ENCODE measurements around the gene GAL. TPM values are rescaled to one million over a fixed set of nuclear protein-coding genes. Genes with fewer than 3 reads are reported as not detected.

Gene GAL
- total and polyA plus RNA-seq, 4 donors, result 1.2 to 9.1 (median 5.8) TPM

DNA sequence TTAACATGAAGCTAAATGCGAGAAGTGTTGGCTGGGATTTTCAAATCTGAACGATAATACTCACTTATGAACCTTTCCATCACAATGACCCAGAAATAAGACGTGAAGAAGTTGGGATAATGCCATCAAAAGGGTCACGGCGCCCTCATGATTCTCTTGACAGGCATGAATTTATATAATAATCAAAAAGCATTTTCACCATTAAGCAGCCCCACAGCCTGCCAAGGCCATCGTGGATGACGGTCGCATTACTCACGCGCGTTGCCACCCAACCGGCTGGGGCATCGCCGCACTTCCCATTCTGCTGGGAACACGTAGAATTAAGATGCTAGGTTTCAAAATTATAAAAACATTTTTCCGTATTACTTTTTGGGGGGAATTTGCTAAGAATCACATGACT lies 18.9 kb upstream of the GAL start:
- H3K27ac ChIP-seq (ENCODE audit: low read depth, low read length), result no peak overlapping the region
- H3K4me1 ChIP-seq (ENCODE audit: control insufficient read depth, insufficient read depth, low read length), result peaks cover 5% of the 10 kb centered on the region
- no peaks in the 10 kb centered on the region for H3K27me3 ChIP-seq (ENCODE audit: control insufficient read depth, insufficient read depth, low read length)
- peak in 1 of 6 donors; percentile 56 for DNase-seq (ENCODE audit: low read depth in 4 of 6, low spot score in 6 of 6)
- 90% methylated on average over 2 of the region's 16 CpGs for WGBS (ENCODE audit: insufficient coverage)
- H3K36me3 ChIP-seq (ENCODE audit: control insufficient read depth, insufficient read depth, low read length), result no peaks in the 10 kb centered on the region
- H3K4me3 ChIP-seq (ENCODE audit: low read depth, low read length), result no peak overlapping the region
- no peaks in the 10 kb centered on the region for H3K9me3 ChIP-seq (ENCODE audit: control insufficient read depth, insufficient read depth, low read length)

DNA sequence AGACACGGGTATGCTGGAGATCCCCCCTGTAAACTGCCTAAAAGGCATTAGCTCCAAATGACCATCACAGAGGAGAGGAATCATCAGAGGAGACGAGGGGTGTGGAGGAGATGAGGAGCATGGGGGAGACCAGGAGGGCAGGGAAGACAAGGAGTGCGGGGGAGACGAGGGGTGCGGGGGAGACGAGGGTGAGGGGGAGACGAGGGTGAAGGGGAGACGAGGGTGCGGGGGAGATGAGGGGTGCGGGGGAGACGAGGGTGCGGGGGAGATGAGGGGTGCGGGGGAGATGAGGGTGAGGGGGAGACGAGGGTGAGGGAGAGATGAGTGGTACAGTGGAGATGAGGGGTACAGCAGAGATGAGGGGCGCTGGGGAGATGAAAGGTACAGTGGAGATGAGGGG lies 17.5 kb upstream of the GAL start:
- Histone ChIP-seq H3K27ac (ENCODE audit: low read depth, low read length) (no peak overlapping the region), H3K4me3 (ENCODE audit: low read depth, low read length) (no peak overlapping the region), H3K4me1 (ENCODE audit: control insufficient read depth, insufficient read depth, low read length) (peaks cover under 1% of the 10 kb centered on the region), H3K27me3 (ENCODE audit: control insufficient read depth, insufficient read depth, low read length) (no peaks in the 10 kb centered on the region), H3K36me3 (ENCODE audit: control insufficient read depth, insufficient read depth, low read length) (no peaks in the 10 kb centered on the region), H3K9me3 (ENCODE audit: control insufficient read depth, insufficient read depth, low read length) (no peaks in the 10 kb centered on the region)
- no peak for DNase-seq (ENCODE audit: low read depth in 4 of 6, low spot score in 6 of 6)
- WGBS (ENCODE audit: insufficient coverage), result 17% methylated on average over 1 of the region's 15 CpGs

- Histone ChIP-seq H3K27me3 (ENCODE audit: control insufficient read depth, insufficient read depth, low read length) (no peaks in the 10 kb centered on the region), H3K4me1 (ENCODE audit: control insufficient read depth, insufficient read depth, low read length) (no peaks in the 10 kb centered on the region), H3K36me3 (ENCODE audit: control insufficient read depth, insufficient read depth, low read length) (no peaks in the 10 kb centered on the region), H3K9me3 (ENCODE audit: control insufficient read depth, insufficient read depth, low read length) (no peaks in the 10 kb centered on the region), H3K4me3 (ENCODE audit: low read depth, low read length) (no peak overlapping the region), H3K27ac (ENCODE audit: low read depth, low read length) (no peak overlapping the region)
- DNase-seq (ENCODE audit: low read depth in 4 of 6, low spot score in 6 of 6), result no peak
- WGBS (ENCODE audit: insufficient coverage), result 64% methylated on average over 19 of the region's 21 CpGs
Observed at GRCh38 chr11:68667511-68668500, 16.5 kb upstream of the GAL start.

DNA sequence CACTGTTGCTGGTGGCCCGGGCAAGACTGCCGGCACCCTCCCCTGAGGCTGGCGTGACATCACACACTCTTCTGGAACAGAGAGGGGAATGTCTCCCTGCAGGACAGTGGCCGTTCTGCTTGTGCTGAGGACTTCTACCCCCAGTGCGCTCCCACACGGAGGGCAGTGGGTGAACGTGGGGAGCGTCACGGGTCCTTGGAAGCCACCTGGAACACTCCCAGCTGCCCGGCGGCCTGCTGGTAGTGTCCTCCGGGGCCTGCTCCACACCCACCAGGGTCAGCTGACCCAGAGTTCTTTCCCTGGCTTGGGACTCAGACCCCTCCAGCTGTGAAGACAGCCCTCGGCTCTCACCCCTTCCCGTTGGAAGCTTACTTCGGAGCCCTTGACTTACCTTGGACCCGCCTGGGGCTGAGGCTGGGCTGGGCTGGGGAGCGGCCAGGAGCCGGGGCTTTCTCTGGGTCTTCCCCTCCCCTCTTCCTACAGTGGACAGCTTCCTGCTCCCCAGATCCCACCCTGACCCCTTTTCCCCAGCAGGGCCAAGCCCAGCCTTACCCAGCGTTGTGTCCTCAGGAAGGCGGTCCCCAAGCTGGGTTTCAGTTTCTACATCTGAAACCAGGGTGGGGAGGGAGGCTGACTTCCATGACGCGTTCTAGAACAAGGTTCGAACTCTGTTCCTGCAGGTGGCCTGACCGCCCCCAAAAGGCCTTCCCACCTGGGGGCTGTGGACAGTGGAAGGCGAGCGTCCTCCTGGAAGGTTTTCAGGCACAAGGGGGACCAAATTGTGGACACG lies 14.8 kb upstream of the GAL start:
- Histone ChIP-seq H3K9me3 (ENCODE audit: control insufficient read depth, insufficient read depth, low read length) (peaks cover 4% of the 10 kb centered on the region), H3K27me3 (ENCODE audit: control insufficient read depth, insufficient read depth, low read length) (no peaks in the 10 kb centered on the region), H3K4me1 (ENCODE audit: control insufficient read depth, insufficient read depth, low read length) (no peaks in the 10 kb centered on the region), H3K27ac (ENCODE audit: low read depth, low read length) (no peak overlapping the region), H3K4me3 (ENCODE audit: low read depth, low read length) (no peak overlapping the region), H3K36me3 (ENCODE audit: control insufficient read depth, insufficient read depth, low read length) (no peaks in the 10 kb centered on the region)
- WGBS (ENCODE audit: insufficient coverage), result 88% methylated on average over 27 of the region's 27 CpGs
- no peak for DNase-seq (ENCODE audit: low read depth in 4 of 6, low spot score in 6 of 6)

- H3K9me3 ChIP-seq (ENCODE audit: control insufficient read depth, insufficient read depth, low read length), result peaks cover 4% of the 10 kb centered on the region
- 84% methylated on average over 33 of the region's 33 CpGs for WGBS (ENCODE audit: insufficient coverage)
- H3K27me3 ChIP-seq (ENCODE audit: control insufficient read depth, insufficient read depth, low read length), result no peaks in the 10 kb centered on the region
- H3K4me3 ChIP-seq (ENCODE audit: low read depth, low read length), result no peak overlapping the region
- DNase-seq (ENCODE audit: low read depth in 4 of 6, low spot score in 6 of 6), result no peak
- no peaks in the 10 kb centered on the region for H3K36me3 ChIP-seq (ENCODE audit: control insufficient read depth, insufficient read depth, low read length)
- H3K27ac ChIP-seq (ENCODE audit: low read depth, low read length), result no peak overlapping the region
- H3K4me1 ChIP-seq (ENCODE audit: control insufficient read depth, insufficient read depth, low read length), result no peaks in the 10 kb centered on the region
Observed at GRCh38 chr11:68670208-68670992, 13.9 kb upstream of the GAL start.

GRCh38 chr11:68673306-68673945 lies 10.9 kb upstream of the GAL start:
- DNase-seq (ENCODE audit: low read depth in 4 of 6, low spot score in 6 of 6), result no peak
- H3K27me3 ChIP-seq (ENCODE audit: control insufficient read depth, insufficient read depth, low read length), result no peaks in the 10 kb centered on the region
- no peak overlapping the region for H3K4me3 ChIP-seq (ENCODE audit: low read depth, low read length)

GRCh38 chr11:68673991-68674390 lies 10.4 kb upstream of the GAL start:
- H3K36me3 ChIP-seq (ENCODE audit: control insufficient read depth, insufficient read depth, low read length), result no peaks in the 10 kb centered on the region
- H3K9me3 ChIP-seq (ENCODE audit: control insufficient read depth, insufficient read depth, low read length), result peaks cover 4% of the 10 kb centered on the region
- WGBS (ENCODE audit: insufficient coverage), result 75% methylated on average over 9 of the region's 11 CpGs
- DNase-seq (ENCODE audit: low read depth in 4 of 6, low spot score in 6 of 6), result no peak
- H3K4me1 ChIP-seq (ENCODE audit: control insufficient read depth, insufficient read depth, low read length), result peaks cover 10% of the 10 kb centered on the region
- H3K27ac ChIP-seq (ENCODE audit: low read depth, low read length), result no peak overlapping the region
- no peak overlapping the region for H3K4me3 ChIP-seq (ENCODE audit: low read depth, low read length)
- no peaks in the 10 kb centered on the region for H3K27me3 ChIP-seq (ENCODE audit: control insufficient read depth, insufficient read depth, low read length)

More at GRCh38 chr11:68673306-68673945, 10.9 kb upstream of the GAL start:
- WGBS (ENCODE audit: insufficient coverage), result no CpG with 5 or more reads among the region's 6 CpGs
- Histone ChIP-seq H3K36me3 (ENCODE audit: control insufficient read depth, insufficient read depth, low read length) (no peaks in the 10 kb centered on the region), H3K27ac (ENCODE audit: low read depth, low read length) (no peak overlapping the region), H3K9me3 (ENCODE audit: control insufficient read depth, insufficient read depth, low read length) (peaks cover 4% of the 10 kb centered on the region), H3K4me1 (ENCODE audit: control insufficient read depth, insufficient read depth, low read length) (peaks cover 10% of the 10 kb centered on the region)

DNA sequence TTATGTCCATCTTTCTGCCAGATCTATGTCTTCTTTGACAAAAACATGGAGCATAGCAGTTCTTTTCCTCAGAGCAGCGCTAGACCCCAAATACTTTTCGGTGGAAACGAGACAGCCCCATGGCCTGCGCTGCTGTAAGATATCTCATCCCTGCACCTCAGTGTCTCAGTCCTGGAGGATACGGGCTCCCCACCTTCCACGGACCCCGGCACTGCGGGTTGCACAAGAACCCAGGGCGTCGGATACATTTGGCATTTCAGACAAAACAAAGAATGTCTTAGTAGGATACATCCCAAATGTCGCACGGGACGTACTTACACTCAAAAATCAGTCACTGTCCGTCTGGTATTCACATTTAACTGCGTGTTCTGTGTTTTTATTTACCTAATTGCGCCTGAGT lies 9.9 kb upstream of the GAL start:
- no peak for DNase-seq (ENCODE audit: low read depth in 4 of 6, low spot score in 6 of 6)
- H3K27me3 ChIP-seq (ENCODE audit: control insufficient read depth, insufficient read depth, low read length), result no peaks in the 10 kb centered on the region
- peaks cover 10% of the 10 kb centered on the region for H3K4me1 ChIP-seq (ENCODE audit: control insufficient read depth, insufficient read depth, low read length)
- H3K4me3 ChIP-seq (ENCODE audit: low read depth, low read length), result no peak overlapping the region
- no peaks in the 10 kb centered on the region for H3K36me3 ChIP-seq (ENCODE audit: control insufficient read depth, insufficient read depth, low read length)
- 93% methylated on average over 13 of the region's 16 CpGs for WGBS (ENCODE audit: insufficient coverage)
- H3K9me3 ChIP-seq (ENCODE audit: control insufficient read depth, insufficient read depth, low read length), result peaks cover 4% of the 10 kb centered on the region
- no peak overlapping the region for H3K27ac ChIP-seq (ENCODE audit: low read depth, low read length)

DNA sequence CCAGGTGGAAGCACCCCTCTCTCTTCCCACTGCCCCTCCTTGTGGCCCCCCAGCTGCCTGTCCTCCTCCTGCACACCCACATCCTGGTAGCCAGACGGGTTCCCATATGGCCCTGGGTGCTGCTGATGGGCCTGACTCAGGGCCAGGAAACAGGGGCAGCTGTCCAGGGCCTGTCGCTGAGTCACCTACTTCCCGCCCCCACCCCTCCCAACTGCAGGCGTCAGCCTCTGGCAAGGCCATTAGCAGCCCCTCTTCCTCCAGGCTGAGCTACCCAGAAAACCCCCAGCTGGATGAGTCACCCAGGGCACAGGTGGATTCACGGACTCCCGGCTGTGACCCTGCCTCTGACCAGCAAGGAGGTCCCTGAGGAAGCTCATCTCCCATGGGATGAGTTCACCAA lies 6.9 kb upstream of the GAL start:
- Histone ChIP-seq H3K27ac (ENCODE audit: low read depth, low read length) (no peak overlapping the region), H3K4me3 (ENCODE audit: low read depth, low read length) (no peak overlapping the region), H3K27me3 (ENCODE audit: control insufficient read depth, insufficient read depth, low read length) (peaks cover 2% of the 10 kb centered on the region), H3K4me1 (ENCODE audit: control insufficient read depth, insufficient read depth, low read length) (peaks cover 10% of the 10 kb centered on the region), H3K9me3 (ENCODE audit: control insufficient read depth, insufficient read depth, low read length) (peaks cover 4% of the 10 kb centered on the region), H3K36me3 (ENCODE audit: control insufficient read depth, insufficient read depth, low read length) (no peaks in the 10 kb centered on the region)
- 33% methylated on average over 6 of the region's 6 CpGs for WGBS (ENCODE audit: insufficient coverage)
- no peak for DNase-seq (ENCODE audit: low read depth in 4 of 6, low spot score in 6 of 6)
